C4-2B (cell line): Measurements from ENCODE around the gene ZNF385D.

Experiments used
- CTCF ChIP-seq: fragments of 450-650 bp; conservative IDR thresholded peaks from 2 replicates; pipeline ENCODE4 v1.5.1; 2017; ENCODE audit warnings: mild to moderate bottlenecking
- ZFX ChIP-seq: fragments of 450-650 bp; IDR thresholded peaks from 2 replicates; pipeline ENCODE4 v1.6.1; 2017

GRCh38 chr3:21411058-21411457, 340.0 kb downstream of the ZNF385D start:
- TF ChIP-seq CTCF (no peak), ZFX (no peak)
